ENCODE results near the gene SELENOP.

- TF ChIP-seq, protein P1, sequence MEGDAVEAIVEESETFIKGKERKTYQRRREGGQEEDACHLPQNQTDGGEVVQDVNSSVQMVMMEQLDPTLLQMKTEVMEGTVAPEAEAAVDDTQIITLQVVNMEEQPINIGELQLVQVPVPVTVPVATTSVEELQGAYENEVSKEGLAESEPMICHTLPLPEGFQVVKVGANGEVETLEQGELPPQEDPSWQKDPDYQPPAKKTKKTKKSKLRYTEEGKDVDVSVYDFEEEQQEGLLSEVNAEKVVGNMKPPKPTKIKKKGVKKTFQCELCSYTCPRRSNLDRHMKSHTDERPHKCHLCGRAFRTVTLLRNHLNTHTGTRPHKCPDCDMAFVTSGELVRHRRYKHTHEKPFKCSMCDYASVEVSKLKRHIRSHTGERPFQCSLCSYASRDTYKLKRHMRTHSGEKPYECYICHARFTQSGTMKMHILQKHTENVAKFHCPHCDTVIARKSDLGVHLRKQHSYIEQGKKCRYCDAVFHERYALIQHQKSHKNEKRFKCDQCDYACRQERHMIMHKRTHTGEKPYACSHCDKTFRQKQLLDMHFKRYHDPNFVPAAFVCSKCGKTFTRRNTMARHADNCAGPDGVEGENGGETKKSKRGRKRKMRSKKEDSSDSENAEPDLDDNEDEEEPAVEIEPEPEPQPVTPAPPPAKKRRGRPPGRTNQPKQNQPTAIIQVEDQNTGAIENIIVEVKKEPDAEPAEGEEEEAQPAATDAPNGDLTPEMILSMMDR (IDR thresholded peaks at IDR 0.05), result no peak
- TF ChIP-seq POLR2A (IDR thresholded peaks at IDR 0.05), result no peak
- TF ChIP-seq EP300 (IDR thresholded peaks at IDR 0.05), result no peak
These were observed 12.0 kb downstream of the SELENOP start for GRCh38 chr5:42799668-42800114.

All from ovary (tissue), 3 donors.